Natural killer cell (primary cell): ENCODE results near the gene IFNG. TPM values are rescaled to one million over a fixed set of nuclear protein-coding genes. Genes with fewer than 3 reads are reported as not detected.

Experiments used
- ATAC-seq, 3 donors: fragments of 150-1000 bp in 2 of 3; fragments of 200-7000 bp in 1 of 3; cut with Tn5 transposase; 1 replicate in 1 of 3; 2 replicates in 2 of 3; pipeline ENCODE4 v1.10.0; 2021; ENCODE audit warnings: mild to moderate bottlenecking in 2 of 3, moderate library complexity in 2 of 3
- DNase-seq, 2 donors: peaks; one replicate each; pipeline versions ENCODE4 v3.0.0 to v3.0.0-alpha.2; 2013 to 2021; ENCODE audit warnings: mixed read lengths in 1 of 2
- H3K27ac ChIP-seq: one replicate; pipeline ENCODE4 v1.5.1; 2013; ENCODE audit warnings: mild to moderate bottlenecking, low read length
- H3K27me3 ChIP-seq: one replicate; pipeline ENCODE4 v1.6.1; 2013; ENCODE audit warnings: low read length; ENCODE audit not compliant: control insufficient read depth, insufficient read depth
- H3K36me3 ChIP-seq: one replicate; pipeline ENCODE4 v1.6.1; 2013; ENCODE audit warnings: low read length; ENCODE audit not compliant: control insufficient read depth, insufficient read depth
- H3K4me1 ChIP-seq: one replicate; pipeline ENCODE4 v1.6.1; 2013; ENCODE audit warnings: low read length; ENCODE audit not compliant: control insufficient read depth, insufficient read depth
- H3K4me3 ChIP-seq: one replicate; pipeline ENCODE4 v1.5.1; 2013; ENCODE audit warnings: low read length
- H3K9me3 ChIP-seq: one replicate; pipeline ENCODE4 v1.6.1; 2013; ENCODE audit warnings: low read length; ENCODE audit not compliant: control insufficient read depth, insufficient read depth
- H3K27ac Mint-ChIP-seq, 2 donors: one replicate each; pipeline ENCODE4 v1.8.0; 2022; ENCODE audit warnings: mild to moderate bottlenecking in 2 of 2, mixed read lengths in 2 of 2, moderate library complexity in 1 of 2
- H3K27me3 Mint-ChIP-seq, 2 donors: one replicate each; pipeline ENCODE4 v1.8.0; 2022; ENCODE audit warnings: low read depth in 2 of 2, mixed read lengths in 2 of 2
- H3K36me3 Mint-ChIP-seq: one replicate; pipeline ENCODE4 v1.8.0; 2022; ENCODE audit warnings: mixed read lengths
- H3K4me1 Mint-ChIP-seq, 2 donors: one replicate each; pipeline ENCODE4 v1.8.0; 2022; ENCODE audit warnings: mixed read lengths in 2 of 2
- H3K4me3 Mint-ChIP-seq: one replicate; pipeline ENCODE4 v1.8.0; 2022; ENCODE audit warnings: mild to moderate bottlenecking, moderate library complexity, mixed read lengths
- H3K9me3 Mint-ChIP-seq, 2 donors: one replicate each; pipeline ENCODE4 v1.8.0; 2022; ENCODE audit warnings: mixed read lengths in 2 of 2
- WGBS: methylation state at CpG from one replicate; pipeline ENCODE4 v1.1.7; 2013; ENCODE audit warnings: missing lambda C conversion rate; ENCODE audit not compliant: insufficient coverage; 5-methylcytosine and 5-hydroxymethylcytosine counted together
- intact Hi-C: fragments of 100-400 bp; cut with micrococcal nuclease; formaldehyde crosslinking; loops from one replicate; pipeline ENCODE4 v1.14.2; 2022
- total RNA-seq, 4 donors: library from RNA; stranded (reverse); fragments of 120-200 nt in 1 of 4; gene quantifications; one replicate each; pipeline versions ENCODE4 v1.2.3 to v1.2.4, GENCODE V29; 2013 to 2022
- TF ChIP-seq, protein P1 (sequence below): fragments of 200-600 bp; IDR thresholded peaks from one replicate; pipeline ENCODE4 v1.8.0; 2022; ENCODE audit warnings: antibody characterized with exemption

IFNG gene
- total RNA-seq, 3 donors from 2014 or later (not counting 1 experiment from before 2014, with no cell fraction given): 66.5 to 248 (median 124) TPM

DNA sequence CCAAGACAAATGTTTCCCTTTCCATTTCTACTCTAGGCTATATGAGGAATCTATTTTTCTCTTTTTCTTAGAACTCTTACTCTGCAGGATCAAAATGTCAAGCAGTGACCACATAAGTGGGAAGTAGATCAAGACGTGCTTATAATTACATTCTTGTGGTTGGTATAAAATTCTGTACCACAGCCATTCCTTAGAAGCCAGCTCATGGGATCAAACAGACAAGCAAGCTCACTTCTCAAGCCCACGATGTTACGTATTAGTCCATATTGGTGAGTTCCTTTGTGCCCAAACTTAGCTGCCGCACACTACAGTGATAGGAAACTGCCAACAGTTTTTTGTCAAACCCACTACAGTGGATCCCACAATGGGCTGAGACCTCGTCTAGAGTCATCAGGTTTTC lies 53.4 kb downstream of the IFNG start:
- no peaks in the 10 kb centered on the region for H3K36me3 Mint-ChIP-seq
- TF ChIP-seq, protein P1, sequence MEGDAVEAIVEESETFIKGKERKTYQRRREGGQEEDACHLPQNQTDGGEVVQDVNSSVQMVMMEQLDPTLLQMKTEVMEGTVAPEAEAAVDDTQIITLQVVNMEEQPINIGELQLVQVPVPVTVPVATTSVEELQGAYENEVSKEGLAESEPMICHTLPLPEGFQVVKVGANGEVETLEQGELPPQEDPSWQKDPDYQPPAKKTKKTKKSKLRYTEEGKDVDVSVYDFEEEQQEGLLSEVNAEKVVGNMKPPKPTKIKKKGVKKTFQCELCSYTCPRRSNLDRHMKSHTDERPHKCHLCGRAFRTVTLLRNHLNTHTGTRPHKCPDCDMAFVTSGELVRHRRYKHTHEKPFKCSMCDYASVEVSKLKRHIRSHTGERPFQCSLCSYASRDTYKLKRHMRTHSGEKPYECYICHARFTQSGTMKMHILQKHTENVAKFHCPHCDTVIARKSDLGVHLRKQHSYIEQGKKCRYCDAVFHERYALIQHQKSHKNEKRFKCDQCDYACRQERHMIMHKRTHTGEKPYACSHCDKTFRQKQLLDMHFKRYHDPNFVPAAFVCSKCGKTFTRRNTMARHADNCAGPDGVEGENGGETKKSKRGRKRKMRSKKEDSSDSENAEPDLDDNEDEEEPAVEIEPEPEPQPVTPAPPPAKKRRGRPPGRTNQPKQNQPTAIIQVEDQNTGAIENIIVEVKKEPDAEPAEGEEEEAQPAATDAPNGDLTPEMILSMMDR: no peak
- WGBS: 47% methylated on average over 5 of the region's 5 CpGs

More for the DNA sequence above, 53.4 kb downstream of the IFNG start:
- Histone ChIP-seq H3K27me3 (no peaks in the 10 kb centered on the region), H3K36me3 (no peaks in the 10 kb centered on the region), H3K27ac (no peak overlapping the region), H3K4me1 (peaks cover 3% of the 10 kb centered on the region), H3K9me3 (no peaks in the 10 kb centered on the region), H3K4me3 (no peak overlapping the region)
- H3K9me3 Mint-ChIP-seq: no peaks in the 10 kb centered on the region
- H3K4me1 Mint-ChIP-seq: no peaks in the 10 kb centered on the region
- no peak overlapping the region for H3K27ac Mint-ChIP-seq
- no peak for ATAC-seq
- no peak for DNase-seq
- no peak overlapping the region for H3K4me3 Mint-ChIP-seq
- intact Hi-C loops: no loop called here
- peaks cover 0 to 3% of the 10 kb centered on the region in 2 donors for H3K27me3 Mint-ChIP-seq

Other genes starting within 250 kb of the IFNG start
- 1 to 10 TPM; 1.4 to 2.4 (median 1.6) TPM for gene IFNG-AS1, start 170.3 kb downstream of the IFNG start, total RNA-seq
- gene IL26, start 66.1 kb upstream of the IFNG start, total RNA-seq: not detected
- not detected for gene IL22, start 93.9 kb upstream of the IFNG start, total RNA-seq
- 10 to 100 TPM; 21.3 to 36.2 (median 26.5) TPM for gene MDM1, start 172.6 kb upstream of the IFNG start, total RNA-seq